HG02970 (cell line): ENCODE measurements around the gene AUP1.

Source experiments
- ATAC-seq: cut with Tn5 transposase; IDR thresholded peaks from one replicate; pipeline ENCODE4 v1.9.1; 2021; ENCODE audit warnings: mild to moderate bottlenecking, moderate library complexity, moderate number of reproducible peaks; ENCODE audit not compliant: unreplicated experiment, low FRiP score

The AUP1 gene

DNA sequence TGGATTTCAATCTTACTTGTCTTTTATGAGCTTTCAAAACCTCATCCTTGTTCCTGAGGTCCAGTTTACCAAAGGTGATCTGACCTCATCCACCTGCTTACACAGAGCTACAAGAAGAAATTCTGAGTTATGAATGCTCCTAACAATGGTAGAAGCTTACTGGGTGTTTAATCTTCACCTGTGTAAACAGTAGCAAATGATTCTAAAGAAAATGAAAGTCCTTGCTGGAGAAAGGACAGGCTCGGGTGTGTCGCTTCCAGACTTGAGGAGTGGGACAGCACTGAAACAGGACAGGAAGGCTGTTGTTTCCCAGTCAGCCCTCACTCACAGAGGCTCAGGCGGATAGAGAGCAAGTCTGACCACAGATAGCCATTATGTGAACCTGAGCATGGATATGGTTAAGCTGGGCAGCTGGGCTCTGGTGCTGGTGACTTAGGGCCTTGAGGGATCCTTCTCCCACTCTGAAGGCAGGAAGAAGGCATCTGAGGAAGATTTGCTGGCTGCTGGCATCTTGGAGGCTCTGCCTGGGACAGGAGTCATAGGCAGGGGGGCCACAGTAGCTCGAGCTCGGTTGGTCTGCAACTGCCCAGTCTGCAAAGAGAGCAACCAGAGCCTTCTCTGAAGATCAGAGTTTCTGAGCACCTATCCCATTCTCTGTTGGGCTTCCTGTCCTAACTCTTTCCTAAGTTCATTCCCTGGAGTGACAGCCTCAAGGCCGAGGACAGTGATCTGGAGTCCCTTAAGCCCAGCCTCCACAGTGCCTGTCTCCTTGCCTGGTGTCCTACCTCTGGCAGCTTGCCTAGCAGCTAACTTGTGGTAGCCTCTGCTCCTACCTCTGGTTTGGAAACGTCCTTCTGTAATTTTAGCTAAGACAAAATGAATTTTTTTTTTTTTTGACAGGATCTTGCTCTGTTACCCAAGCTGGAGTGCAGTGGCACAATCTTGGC, 29.1 kb upstream of the AUP1 start:
- no peak for ATAC-seq

DNA sequence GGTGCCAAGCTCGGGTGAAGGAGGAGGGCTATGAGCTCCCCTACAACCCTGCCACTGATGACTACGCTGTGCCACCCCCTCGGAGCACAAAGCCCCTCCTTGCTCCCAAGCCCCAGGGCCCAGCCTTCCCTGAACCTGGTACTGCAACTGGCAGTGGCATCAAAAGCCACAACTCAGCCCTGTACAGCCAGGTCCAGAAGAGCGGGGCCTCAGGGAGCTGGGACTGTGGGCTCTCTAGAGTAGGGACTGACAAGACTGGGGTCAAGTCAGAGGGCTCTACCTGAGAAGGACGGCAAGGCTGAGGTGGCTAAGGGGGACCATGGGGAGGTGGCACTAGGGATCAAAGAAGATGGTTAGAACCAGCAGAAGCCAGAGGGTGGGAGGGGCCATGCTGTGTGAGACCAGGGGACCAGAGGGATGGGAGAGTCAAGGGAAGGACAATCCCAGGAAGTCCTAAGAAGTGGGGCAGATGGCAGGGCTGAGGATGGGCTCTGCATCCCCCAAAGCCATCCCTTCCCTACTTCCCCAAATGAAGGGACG, 27.4 kb upstream of the AUP1 start:
- no peak for ATAC-seq

DNA sequence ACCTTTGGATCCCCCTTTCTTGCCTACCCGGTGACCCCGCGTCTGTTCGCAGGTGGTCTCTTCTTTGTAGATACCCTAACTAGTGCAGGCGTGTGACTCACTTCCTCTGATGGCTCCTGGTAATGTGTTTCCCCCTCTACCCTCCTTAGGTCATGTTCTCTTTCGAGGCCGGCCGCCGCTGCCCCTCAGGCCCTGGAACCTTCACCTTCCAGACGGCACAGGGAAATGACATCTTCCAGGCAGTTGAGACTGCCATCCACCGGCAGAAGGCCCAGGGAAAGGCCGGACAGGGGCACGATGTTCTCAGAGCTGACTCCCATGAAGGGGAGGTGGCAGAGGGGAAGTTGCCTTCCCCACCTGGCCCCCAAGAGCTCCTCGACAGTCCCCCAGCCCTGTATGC, 26.7 kb upstream of the AUP1 start:
- ATAC-seq = no peak

DNA sequence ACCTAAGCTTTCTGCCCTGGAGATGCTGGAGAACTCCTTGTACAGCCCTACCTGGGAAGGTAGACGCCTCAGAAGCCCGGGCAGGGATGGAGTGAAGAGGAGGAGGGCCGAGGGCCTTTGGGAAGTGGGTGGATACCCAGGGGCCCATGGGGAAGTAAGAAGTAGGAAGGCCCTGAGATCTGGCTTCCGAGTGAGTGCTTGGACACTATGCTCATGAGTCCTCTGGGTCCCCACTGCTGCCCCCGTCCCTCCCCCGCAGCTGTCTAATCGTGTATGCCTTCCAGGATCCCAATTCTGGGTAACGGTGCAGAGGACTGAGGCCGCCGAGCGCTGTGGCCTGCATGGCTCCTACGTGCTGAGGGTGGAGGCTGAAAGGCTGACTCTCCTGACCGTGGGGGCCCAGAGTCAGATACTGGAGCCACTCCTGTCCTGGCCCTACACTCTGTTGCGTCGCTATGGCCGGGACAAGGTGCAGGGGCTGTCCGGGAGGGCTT, 26.2 kb upstream of the AUP1 start:
- ATAC-seq = no peak

DNA sequence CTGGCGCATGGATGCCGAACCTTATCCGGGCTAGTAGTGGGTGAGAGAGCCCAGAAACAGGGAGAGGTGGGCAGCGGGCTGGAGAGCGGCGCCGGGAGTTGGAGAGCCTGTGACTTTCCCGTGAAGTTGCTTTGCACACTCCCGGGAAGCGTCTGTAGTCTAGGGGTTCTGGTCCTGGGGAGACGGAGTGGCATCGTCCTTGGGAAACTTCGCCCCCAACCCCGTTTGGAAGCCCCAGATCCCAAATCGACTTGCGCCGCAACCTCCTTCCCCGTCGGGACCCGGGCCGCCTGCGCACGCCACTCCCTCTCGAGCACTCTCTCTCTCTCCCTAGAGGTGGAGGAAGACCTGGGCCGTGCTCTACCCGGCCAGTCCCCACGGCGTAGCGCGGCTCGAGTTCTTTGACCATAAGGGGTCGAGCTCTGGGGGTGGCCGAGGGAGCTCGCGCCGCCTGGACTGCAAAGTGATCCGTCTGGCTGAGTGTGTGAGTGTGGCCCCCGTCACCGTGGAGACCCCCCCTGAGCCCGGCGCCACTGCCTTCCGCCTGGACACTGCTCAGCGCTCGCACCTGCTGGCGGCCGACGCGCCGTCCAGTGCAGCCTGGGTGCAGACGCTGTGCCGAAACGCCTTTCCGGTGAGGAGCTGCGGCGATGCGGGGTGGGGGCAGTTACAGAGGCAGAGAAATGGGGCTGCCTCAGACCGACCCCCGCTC, 25.5 kb upstream of the AUP1 start:
- ATAC-seq = peak; percentile 17

DNA sequence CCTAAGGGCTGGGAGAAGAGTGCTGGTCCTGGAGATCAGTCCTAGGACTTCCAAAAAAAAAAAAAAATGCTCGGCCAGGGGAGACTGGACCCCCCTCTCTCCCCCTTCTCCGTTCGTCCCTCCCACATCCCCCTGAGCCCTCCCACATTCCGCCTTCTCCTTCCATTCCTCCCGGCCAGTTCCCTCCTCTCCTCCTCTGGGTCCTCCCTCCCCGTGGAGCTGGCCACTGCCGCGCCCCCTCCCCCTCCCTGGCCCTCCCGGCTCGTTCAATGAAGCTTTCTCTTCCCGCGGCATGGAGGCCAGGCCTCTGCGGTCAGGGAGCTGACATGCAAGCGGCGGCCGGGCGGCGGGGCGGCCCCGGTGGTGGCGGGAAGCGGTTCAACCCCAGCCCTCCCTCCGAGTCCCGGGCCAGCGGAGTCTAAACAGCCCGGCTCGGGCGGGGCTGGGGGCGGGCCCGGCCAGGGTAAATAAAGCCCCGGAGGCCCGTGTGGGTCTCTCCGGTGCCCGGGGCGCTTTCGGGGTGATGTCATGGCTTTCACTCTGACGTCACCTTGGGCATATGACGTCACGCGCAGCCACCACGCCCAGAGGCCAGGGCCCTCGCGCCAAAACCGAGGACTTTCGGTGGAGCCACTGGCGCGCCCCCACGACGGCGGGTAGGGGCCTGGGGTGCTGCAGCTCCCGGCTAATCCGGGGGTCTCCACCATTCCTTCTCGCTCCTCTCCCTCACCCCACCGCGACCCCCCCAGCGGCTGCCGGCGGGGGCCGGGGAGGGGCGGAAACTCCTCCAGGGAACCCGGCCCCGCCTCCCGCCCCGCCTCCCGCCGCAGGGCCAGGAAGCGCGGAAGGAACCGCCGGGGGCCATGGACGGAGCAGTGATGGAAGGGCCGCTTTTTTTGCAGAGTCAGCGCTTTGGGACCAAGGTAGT, 24.6 kb upstream of the AUP1 start, which contains the start of the genes DOK1 and LOXL3:
TSS of gene DOK1 (plus strand) at position 829 of the 928 bp plus-strand sequence. CDS start at position 864, 35 bp downstream.
TSS of gene LOXL3 (minus strand) at position 51 of the 928 bp plus-strand sequence. CDS start 1,308 bp downstream, outside the sequence.
- ATAC-seq = peak; percentile 64

GRCh38 chr2:74552914-74553811, 23.7 kb upstream of the AUP1 start:
- no peak for ATAC-seq

DNA sequence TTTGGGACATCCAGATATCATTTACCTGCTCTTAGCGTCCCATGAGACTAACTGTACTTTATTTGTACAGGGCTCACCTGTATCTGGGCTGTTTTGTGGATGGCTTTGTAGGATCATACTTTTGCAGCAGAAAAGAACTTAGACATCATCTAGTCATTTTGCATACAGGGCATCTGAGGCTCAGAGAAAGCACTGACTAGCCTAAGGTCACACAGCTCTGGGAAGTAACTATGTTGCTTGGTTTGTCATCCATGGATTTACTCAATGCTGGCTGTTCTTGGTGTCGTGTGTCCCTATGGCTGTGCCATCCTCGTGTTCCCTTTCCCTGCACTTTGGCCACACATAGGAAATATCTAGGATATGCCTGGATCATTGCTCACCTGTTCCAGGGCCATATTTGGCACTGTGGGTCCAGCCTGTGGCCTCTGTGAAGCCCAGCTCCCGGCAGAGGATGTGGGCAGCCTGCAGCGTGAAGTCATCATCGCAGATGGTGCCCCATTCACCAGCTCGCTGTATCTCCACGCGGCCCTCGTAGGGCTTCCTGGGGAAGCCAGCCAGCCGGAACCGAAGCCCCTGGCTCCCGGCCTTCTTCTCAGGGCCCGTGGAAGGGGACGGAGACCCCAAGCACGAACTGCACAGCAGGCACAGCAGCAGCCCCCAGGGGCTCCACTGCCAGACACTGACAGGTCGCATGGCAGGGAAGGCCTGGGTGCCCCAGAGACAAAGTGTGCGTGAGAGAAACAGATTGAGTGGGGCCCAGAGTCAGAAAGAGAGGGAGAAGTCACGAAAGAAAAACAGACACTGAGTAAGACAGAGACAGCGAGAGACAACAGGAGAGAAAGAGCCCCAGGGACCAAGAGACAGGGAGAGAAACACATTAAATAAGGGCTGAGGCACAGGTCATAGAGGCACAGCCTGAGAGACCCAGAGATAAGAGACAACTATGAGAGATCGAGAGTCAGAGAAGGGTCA, 22.7 kb upstream of the AUP1 start:
- no peak for ATAC-seq

DNA sequence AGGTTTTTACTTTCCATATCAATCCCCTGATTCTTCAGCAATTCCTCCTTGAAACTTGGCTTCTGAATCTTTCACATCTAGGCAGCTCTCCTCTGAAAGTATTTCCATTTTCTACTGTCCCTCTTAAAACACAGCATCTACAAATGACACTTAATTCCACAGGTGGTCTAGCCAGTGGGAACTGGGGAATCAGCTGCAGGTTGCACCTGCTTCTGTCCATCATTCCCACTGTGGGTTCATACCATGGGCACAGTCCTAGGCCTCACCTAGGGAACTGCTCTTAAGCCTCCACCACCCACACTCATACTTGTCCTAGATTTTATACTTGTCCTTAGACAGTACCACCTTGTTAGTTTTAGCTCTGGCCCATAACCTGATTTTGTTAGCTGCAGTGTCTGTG, 22.0 kb upstream of the AUP1 start:
- ATAC-seq = no peak

DNA sequence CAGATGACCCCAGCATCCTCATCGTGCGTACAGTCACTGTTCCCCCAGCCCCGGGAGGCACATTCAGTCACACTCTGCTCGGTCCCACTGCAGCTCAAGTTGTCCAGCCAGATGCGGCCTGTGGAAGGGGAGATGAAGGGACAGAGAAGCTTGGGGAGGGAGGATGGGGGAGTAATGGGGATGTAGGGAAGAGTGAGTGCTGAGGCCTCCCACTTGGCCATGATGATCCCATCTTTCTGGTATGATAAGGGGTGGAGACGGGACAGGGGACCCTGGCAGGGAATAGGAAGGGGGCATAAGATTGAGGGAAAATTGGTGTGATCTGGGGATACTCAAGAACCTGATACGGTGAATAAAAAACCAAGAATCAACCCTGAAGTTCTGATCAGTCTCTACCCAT, 20.7 kb upstream of the AUP1 start:
- ATAC-seq = no peak

- no peak for ATAC-seq
Observed at GRCh38 chr2:74548900-74549826, 19.7 kb upstream of the AUP1 start.

GRCh38 chr2:74548285-74548899, 18.9 kb upstream of the AUP1 start:
- ATAC-seq = no peak

GRCh38 chr2:74546004-74546403, 16.5 kb upstream of the AUP1 start:
- no peak for ATAC-seq

DNA sequence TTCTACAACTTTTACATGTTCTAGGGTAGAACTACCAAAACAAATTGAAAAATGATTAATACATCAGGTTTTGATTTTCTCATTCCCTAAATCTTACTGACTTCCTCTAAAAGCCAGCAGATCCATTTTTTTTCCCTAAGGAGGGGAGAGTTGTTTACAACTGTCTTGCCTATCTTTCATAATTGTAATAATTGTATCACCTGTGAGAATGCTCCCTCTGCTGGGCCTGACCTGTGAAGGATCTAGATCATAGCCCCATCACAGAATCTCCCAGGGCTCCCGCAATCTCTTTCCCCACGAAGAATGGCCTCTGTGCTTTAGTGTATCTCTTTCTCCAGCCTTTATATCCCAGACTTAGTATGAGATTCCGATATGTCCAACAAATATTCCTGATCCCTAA, 15.1 kb upstream of the AUP1 start:
- no peak for ATAC-seq

DNA sequence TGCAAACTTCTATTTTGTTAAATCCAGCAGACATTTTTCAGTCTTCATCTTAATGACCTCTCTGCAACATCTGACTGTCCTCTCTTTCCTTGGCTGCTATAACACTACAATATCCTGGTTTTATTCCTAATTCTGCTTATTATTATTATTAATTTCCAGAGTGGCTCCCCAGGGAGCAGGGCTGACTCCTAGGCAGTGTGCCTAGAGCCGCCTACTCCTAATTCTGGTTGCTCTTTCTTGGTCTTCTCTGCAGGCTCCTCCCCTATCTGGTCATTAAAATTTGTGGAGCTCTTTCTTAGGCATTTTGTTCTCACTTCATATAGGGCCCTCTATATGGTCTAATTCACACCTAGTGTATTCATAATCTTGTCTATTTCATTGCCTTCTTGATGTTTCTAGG, 13.5 kb upstream of the AUP1 start:
- ATAC-seq = no peak

- ATAC-seq = no peak
Observed at GRCh38 chr2:74540291-74540690, 10.8 kb upstream of the AUP1 start.
